ENCODE results near the gene CDC27.
"Not testable (repeated sequence)": the region's sequence is repeated elsewhere in the genome, so short reads cannot be mapped to it uniquely, and the experiment has no call there.

CDC27 gene

GRCh38 chr17:47188876-47189731, at the start of gene CDC27:
Gene CDC27 (minus strand): TSS chr17:47189295. CDS start chr17:47189172, 123 bp downstream.
- peak; percentile 100 for DNase-seq

DNA sequence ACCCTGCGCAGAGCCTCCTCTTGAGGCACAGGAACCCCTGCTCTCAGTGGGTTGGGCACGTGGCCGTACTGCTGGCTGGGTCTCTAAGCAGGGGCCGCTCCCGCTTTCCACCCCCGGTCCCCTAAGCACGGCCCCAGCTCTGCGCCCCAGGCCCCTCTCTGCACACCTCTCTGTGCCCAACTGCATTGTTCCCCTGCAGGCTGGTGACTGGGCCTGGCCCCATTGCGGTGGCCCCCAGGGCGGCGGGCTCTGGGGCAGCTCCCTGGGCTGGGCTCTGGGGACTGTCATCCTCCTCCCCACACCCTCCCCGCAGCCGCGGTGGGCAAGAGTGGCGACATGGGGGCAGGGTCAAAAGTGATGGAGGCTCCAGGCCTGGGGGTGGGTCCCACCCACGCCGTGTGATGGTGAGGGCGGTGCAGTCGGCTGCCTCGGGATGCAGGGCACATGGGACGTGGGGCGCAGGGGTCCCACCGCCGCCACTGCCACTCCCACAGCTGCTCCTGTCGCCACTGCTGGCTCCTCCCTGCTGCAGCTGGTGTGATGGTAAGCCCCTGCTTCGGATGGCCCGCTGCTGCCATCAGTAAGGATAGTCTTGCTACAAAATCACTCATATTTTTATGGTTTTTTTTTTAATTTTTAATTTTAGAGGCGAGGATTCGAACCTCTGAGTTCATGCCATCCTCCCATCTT, 49.4 kb upstream of the CDC27 start:
- DNase-seq = no peak

- no peak for DNase-seq
Measured at GRCh38 chr17:47237841-47238240, 48.7 kb upstream of the CDC27 start.

GRCh38 chr17:47235923-47236322, 46.8 kb upstream of the CDC27 start:
- no peak for DNase-seq

GRCh38 chr17:47235506-47235905, 46.4 kb upstream of the CDC27 start:
- no peak for DNase-seq

GRCh38 chr17:47232465-47232864, 43.4 kb upstream of the CDC27 start:
- DNase-seq = no peak

DNA sequence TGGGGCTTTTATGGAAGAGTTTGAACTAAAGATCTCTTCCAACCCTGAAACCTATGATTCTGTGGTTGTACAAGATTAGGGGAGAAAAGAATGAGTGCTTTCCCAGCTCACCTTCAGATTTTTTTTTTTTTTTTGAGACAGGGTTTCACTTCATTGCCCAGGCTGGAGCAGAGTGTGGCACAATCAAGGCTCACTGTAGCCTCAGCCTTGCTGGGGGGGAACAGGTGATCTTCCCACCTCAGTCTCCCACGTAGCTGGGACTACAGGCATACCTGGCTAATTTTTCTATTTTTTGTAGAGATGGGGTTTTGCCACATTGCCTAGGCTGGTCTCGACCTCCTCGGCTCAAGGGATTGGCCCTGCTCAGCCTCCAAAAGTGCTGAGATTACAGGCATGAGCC, 42.8 kb upstream of the CDC27 start:
- DNase-seq = no peak

DNA sequence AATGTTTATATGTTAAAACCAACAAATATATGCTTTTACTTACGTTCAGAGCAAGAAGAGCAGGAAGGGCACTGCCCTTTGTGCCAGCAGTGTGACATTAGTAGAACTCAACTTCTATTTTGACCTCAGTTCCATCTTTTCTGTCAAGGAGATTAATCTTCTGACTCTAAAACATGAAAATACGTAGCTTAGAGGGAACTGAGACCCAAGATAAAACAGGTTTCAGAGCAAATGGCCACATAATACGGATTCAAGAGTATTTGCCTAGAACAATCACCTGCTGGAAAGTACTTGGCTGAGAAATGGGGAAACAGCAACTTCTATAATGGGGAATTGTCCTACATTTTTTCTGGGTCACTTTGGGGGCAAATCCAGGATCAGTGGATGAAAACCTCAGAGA, 42.2 kb upstream of the CDC27 start:
- no peak for DNase-seq

DNA sequence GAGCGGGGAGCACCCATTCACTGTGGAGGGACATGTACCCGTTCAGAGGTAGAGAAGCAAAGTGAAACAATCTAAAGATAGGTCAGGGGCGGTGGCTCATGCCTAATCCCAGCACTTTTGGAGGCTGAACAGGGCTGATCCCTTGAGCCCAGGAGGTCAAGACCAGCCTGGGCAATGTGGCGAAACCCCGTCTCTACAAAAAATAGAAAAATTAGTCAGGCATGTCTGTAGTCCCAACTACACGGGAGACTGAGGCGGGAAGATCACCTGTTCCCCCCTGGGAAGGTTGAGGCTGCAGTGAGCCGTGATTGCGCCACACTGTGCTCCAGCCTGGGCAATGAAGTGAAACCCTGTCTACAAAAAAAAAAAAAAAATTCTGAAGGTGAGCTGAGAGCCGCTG, 41.8 kb upstream of the CDC27 start:
- DNase-seq = no peak

DNA sequence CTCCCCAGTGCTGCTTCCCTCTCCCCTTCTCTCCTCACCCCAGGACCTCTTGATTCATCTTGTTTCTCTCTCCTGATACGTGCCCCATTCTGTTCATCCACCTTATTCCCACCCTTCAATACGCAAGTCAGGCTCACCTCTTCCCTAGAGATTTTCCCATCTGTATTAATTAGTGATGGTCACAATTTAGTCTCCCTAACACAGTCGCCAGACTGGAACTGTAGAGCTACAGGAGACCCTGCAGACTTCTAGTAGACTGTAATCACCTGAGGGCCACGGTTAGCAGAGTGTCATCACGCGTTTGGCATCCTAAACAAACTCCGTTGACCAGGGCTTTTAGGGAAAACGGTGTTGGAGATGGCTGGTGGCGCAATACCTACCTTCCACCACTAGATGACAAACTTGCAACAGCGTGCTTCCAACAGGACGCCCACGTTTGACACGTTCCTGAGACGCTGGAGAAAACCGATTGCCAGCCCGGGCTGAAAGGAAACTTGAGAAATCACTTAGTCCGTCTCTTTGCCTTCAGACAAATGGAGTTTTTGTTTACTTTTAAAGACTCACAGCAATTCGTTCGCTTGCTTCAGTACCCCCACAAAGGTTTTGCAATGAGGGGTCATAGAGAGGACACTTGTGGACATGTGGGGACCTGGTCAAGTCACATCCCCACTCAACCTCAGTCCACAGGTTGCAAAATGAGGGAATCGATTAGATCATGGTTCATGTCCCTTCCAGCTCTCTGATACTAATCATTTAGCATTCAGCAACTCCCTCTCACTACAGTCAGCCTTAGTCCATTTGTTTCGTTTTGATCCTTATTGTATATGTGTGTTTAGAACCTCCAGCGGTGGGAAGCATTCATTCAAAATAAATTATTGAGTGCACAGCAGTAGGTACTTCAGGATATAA, 40.7 kb upstream of the CDC27 start:
- DNase-seq = peak; percentile 81

- DNase-seq = no peak
Measured at GRCh38 chr17:47227862-47228261, 38.8 kb upstream of the CDC27 start.

- no peak for DNase-seq
Measured at GRCh38 chr17:47225911-47226688, 37.0 kb upstream of the CDC27 start.

- DNase-seq = no peak
Measured at GRCh38 chr17:47225436-47225858, 36.4 kb upstream of the CDC27 start.

GRCh38 chr17:47224966-47225365, 35.9 kb upstream of the CDC27 start:
- no peak for DNase-seq

GRCh38 chr17:47224077-47224476, 35.0 kb upstream of the CDC27 start:
- DNase-seq = not testable (repeated sequence)

GRCh38 chr17:47223460-47223859, 34.4 kb upstream of the CDC27 start:
- no peak for DNase-seq

DNA sequence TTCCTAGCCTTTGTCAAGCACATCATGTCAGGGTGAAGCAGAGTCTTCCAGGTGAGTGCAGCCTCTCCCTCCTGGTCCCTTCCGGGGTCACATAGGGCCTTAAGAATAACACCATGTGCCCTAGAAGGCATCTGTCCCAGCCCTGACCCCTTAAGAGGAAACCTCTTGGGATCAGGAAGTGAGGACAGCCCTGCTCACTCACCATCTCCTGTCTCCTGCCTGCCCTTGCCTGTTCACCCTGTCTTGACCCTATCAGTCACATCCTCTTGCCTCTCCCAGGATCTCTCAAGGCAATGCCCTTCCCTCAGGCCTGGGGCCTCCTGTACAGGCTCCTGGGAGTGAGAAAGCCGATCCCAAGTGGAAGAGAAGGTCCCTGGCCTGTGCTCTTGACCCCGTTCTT, 33.9 kb upstream of the CDC27 start:
- DNase-seq = no peak

DNA sequence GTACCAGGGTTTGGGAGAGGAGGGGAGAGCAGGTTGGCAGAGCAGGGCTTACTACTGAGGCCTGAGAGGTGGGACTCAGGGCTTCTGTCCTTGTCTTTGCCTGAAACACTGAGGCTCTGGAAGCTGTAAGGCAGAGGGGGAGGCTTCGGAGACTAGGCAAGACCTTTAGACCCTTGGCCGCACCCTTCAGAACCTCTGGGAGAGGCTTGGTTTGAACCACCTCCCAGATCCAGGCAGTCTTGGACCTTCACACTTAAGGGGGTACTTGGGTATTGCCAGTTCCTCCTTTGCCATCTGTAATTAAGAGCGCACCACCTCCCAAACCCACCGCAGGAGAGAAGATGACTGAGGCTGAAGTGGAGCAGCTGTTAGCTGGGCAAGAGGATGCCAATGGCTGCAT, 33.0 kb upstream of the CDC27 start:
- no peak for DNase-seq

DNA sequence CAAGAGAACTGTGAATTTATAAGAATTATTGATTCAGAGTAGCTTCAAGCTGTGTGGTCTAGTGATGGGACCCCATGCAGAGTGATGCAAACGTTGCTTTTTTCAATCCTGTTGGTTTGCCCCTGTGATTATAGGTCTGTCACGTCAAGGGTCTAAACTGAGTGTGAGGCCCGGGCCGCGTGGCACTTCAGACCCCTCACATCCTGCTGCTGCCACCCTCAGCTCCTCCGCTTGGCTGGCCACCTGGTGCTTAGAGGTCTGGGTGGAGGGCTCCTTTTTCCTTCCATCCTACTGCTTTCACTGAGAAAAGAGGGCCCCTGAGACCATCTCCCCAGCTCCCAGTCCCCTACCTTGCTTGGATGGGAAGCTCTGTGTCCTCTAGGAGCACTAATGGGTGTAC, 32.1 kb upstream of the CDC27 start:
- no peak for DNase-seq

DNA sequence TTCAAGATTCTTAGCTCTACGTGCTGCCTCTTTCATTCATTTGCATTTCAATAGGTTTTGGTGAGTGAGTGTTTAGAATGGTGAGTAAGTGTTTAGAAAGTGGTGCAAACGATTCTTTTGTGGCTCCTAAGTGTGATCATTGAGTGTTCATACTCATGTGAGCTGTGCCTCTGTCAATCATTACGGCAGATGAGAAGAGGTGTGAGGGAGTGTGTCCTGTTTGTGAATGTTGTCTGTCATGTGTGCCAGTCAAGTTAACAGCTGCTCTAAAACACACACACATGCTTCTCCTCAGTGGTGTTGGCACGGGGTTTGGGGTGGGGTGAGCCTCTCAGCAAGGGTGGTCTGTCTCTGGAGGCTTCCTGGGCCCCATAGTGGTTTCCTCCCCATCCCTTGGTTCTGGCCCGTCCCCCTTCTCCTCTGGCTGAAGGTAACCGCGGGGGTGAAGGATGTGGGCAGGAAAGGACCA, 31.5 kb upstream of the CDC27 start:
- peak; percentile 67 for DNase-seq

DNA sequence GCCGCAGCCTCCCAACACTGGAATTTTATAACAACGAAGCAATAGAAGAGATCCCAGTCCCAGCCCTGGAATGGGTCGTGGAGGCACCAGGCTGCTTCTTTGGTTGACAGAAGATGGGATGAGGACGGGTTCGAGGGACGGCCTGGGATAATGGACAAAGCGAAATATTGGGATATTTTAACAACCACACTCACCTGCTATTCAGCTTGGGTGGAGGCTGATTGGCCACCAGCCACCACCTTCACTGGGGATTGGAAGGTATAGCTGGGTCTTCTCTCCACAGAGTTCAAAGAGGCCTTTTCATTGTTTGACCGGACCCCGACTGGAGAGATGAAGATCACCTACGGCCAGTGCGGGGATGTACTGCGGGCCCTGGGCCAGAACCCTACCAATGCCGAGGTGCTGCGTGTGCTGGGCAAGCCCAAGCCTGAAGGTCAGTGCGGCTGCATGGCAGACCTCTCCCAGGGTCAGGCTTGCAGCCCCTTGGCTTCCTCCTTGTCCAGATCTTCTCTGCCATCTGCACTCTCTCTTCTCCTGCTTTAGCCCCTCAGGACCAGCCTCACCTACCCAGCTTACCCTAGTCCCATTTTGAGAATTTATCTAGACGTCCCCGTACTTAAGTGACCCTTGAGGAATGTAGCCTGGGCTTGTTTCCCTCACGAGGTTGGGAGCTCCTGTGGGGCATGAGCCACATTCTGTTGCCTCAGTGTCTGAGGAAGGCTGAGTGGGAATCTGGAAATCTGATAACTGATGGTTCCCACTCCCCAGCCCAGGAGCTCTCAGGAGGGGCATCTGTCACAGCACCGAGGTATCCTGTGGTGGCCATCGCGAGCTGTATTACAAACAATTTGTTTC, 30.8 kb upstream of the CDC27 start:
- no peak for DNase-seq
